NCI-H2196 treated with DMSO at 0.1 percent for 48 hours (cell line): ENCODE results near the gene RWDD1.

Source experiments
- DNase-seq: peaks from one replicate; lab custom pipeline; 2025; ENCODE audit not compliant: unreplicated experiment; lab: John Stamatoyannopoulos, UW

RWDD1 gene

GRCh38 chr6:116557893-116558292 is 13.4 kb upstream of the RWDD1 start:
- DNase-seq = peak; percentile 46

GRCh38 chr6:116560130-116560529 is 11.2 kb upstream of the RWDD1 start:
- no peak for DNase-seq

DNA sequence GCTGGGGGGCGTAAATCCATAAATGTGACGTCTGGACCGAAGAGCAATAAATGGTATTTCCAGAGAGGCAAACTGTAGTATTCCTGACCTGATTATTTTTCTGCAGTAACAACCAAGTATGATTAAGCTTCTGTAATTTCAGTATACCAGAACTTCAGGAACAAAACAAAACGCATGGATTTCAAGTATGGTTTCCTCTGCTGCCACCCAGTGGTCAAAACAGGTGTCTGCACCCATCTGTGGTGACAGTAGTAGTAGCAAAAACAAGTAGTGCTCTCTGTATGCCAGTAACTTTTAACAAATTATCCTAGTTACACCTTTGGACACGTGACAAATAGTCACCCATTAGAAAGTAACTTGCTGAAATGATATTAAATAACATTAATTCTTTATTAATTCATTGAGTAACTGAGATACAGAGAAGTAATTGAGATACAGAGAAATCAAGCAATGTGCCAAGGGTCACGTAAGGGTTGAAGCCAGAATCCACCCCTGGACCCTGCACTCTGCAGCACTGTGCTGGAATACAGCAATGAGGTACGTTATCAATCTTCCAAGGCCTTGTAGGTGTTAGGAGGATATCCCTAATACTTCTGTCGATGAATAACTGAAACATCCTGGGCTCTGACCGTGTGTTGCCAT is 9.8 kb upstream of the RWDD1 start:
- peak; percentile 21 for DNase-seq

DNA sequence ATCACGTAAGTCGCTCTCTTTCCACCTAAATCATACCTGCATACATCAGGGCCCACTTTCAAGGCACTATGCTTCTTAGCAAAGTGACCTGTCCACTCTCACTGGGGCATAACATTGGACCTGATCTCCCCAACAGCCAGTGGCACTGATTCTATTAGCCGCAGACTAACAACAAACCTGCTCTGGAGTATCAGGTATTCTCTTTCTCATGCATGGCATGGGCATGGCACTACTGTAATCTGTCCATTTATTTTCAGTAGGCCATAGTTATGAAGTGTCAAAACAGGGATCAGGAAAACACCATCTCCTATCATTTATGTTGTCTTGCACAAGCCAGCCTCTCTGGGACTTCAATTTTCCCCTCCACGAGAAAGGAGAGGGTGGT is 9.3 kb upstream of the RWDD1 start:
- no peak for DNase-seq

GRCh38 chr6:116562614-116563013 is 8.7 kb upstream of the RWDD1 start:
- no peak for DNase-seq

- DNase-seq = no peak
Observed at GRCh38 chr6:116563830-116564229, 7.5 kb upstream of the RWDD1 start.

GRCh38 chr6:116564311-116564710 is 7.0 kb upstream of the RWDD1 start:
- no peak for DNase-seq

- DNase-seq = no peak
Observed at GRCh38 chr6:116564921-116565872, 6.1 kb upstream of the RWDD1 start.

GRCh38 chr6:116568111-116568510 is 3.2 kb upstream of the RWDD1 start:
- no peak for DNase-seq

DNA sequence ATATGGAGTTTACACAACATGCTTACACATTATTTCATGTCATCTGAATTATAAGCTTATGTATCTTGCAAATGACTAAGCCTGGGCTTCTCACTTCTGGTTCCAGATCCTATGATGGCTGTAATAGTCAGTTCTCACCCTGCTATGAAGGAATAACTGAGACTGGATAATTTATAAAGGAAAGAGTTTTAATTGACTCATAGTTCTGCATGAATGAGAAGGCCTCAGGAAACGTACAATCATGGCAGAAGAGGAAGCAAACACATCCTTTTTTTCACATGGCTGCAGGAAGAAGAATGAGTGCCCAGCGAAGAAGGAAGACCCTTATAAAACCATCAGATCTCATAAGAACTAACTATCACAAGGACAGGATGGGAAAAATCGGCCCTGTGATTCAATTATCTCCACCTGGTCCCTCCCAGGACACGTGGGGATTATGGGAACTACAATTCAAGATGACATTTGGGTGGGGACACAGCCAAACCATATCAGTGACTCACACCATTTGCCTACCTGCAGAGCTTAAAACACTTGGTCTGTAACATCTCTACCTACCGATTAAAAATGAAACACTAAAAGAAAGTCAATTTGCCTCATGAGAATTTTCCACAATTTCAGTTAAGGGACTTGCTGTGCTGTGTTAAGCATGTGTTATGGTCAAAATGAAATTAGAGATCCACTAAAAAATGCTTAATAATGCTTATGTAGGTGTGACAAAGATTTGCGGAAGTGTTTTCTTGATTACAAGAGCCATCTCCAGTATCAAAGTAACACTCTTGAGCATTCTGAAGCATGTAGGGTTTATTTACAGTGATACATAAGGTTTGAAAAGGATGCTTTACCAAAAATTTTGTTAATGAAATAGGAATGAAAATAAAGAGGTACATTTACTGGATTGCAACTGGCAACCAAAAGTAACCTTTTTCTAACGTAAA is 2.2 kb upstream of the RWDD1 start:
- DNase-seq = no peak

DNA sequence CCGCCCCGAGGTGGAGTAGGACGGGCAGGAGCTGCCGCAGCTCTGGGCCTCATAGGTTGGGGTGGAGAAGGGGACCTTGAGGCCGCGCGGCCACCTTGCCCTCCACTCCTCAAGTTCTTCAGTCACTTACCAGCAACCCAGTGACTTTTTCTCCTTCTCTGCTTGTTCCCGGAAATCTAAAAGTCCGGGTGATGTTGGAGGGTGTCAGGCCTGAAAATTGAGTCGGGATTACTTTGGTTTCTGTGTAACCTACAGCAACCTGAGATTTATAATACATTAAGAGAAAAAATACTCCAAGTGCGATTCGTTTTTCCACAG is 338 bp downstream of the RWDD1 start:
- no peak for DNase-seq

- no peak for DNase-seq
Observed at GRCh38 chr6:116572162-116572561, 858 bp downstream of the RWDD1 start.

- no peak for DNase-seq
Observed at GRCh38 chr6:116575227-116575626, 3.9 kb downstream of the RWDD1 start.

- no peak for DNase-seq
Observed at GRCh38 chr6:116577486-116577885, 6.2 kb downstream of the RWDD1 start.

DNA sequence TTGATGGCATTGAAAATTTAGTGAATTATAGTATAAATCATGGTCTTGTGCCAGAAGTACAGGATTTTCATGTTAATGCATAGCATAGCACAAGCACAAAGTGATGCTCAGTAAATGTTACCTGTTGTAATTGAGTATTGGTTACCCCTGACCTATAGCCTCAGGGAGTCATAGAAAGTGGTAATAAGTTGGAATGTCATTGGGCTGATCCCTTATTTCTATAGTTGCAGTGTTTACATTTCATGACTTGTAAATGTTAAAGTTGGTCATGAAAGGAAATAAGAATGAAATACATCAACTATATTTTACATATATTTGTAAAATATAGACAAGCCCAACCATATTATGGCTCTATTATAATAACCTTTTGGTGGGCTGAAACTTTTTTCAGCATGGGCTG is 7.0 kb downstream of the RWDD1 start:
- DNase-seq = no peak

GRCh38 chr6:116579143-116579542 is 7.8 kb downstream of the RWDD1 start:
- no peak for DNase-seq

- DNase-seq = no peak
Observed at GRCh38 chr6:116580198-116580597, 8.9 kb downstream of the RWDD1 start.

- DNase-seq = no peak
Observed at GRCh38 chr6:116586276-116586675, 15.0 kb downstream of the RWDD1 start.

DNA sequence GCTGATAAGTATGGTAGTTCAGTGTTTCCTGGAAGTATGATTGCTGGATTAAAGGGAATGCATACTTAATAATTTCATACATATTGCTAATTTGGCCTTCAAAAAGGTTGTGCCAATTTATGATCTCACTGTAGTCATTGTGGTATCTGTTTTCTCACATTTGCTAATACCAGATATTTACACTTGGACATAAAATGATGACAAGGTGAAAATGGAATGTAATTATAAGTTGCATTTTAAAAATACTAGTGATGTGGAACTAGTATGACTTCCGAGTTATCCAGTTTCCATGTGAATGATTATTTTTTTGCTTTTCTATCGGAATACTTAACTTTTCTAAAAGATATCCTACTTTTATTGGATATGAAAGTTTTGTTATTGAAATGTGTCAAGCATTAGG is 15.4 kb downstream of the RWDD1 start:
- DNase-seq = no peak

- DNase-seq = no peak
Observed at GRCh38 chr6:116595247-116595646, 23.9 kb downstream of the RWDD1 start.

- DNase-seq = no peak
Observed at GRCh38 chr6:116596815-116597214, 25.5 kb downstream of the RWDD1 start.
